Psoas muscle (tissue), 8 donors: Measurements from ENCODE around the gene GNG12. TPM values are rescaled to one million over a fixed set of nuclear protein-coding genes. Genes with fewer than 3 reads are reported as not detected.

Experiments used
- ATAC-seq, 4 donors: fragments of 200-7000 bp; cut with Tn5 transposase; one replicate each; pipeline ENCODE4 v1.9.1; 2020; ENCODE audit warnings: moderate library complexity in 3 of 4, mild to moderate bottlenecking in 2 of 4
- DNase-seq, 2 donors: peaks; one replicate each; pipeline ENCODE4 v3.0.0-alpha.2; 2020
- H3K27ac ChIP-seq: fragments of 200-600 bp; one replicate; pipeline ENCODE4 v1.8.0; 2022
- H3K27me3 ChIP-seq, 3 donors: fragments of 200-600 bp in 1 of 3; one replicate each; pipeline versions ENCODE4 v1.6.1 to v1.8.0; 2013 to 2022; ENCODE audit warnings: low read length in 2 of 3, mild to moderate bottlenecking in 2 of 3, moderate library complexity in 1 of 3; ENCODE audit not compliant: insufficient read depth in 3 of 3
- H3K36me3 ChIP-seq, 2 donors: fragments of 200-600 bp in 1 of 2; one replicate each; pipeline versions ENCODE4 v1.6.1 to v1.8.0; 2013 to 2022; ENCODE audit warnings: low read depth in 1 of 2, mild to moderate bottlenecking in 1 of 2, moderate library complexity in 1 of 2; ENCODE audit not compliant: insufficient read depth in 1 of 2
- H3K4me1 ChIP-seq: fragments of 200-600 bp; one replicate; pipeline ENCODE4 v1.8.0; 2022
- H3K4me3 ChIP-seq: fragments of 200-600 bp; one replicate; pipeline ENCODE4 v1.8.0; 2022; ENCODE audit warnings: mild to moderate bottlenecking
- H3K9me3 ChIP-seq: fragments of 200-600 bp; one replicate; pipeline ENCODE4 v1.8.0; 2022
- CTCF ChIP-seq: fragments of 200-600 bp; IDR thresholded peaks from one replicate; pipeline ENCODE4 v1.8.0; 2022; ENCODE audit warnings: antibody characterized with exemption
- WGBS, 3 donors: extraction: QIAGEN DNeasy Blood & Tissue Kit; methylation state at CpG; one replicate each; pipeline versions ENCODE4 v1.1.6 to v1.1.7; 2013; 5-methylcytosine and 5-hydroxymethylcytosine counted together
- intact Hi-C, 2 donors: fragments of 100-400 bp; cut with DNase I; formaldehyde crosslinking; loops; one replicate each; pipeline versions ENCODE4 v1.11.0 to v1.14.2; 2022
- polyA plus RNA-seq, 3 donors: library from polyadenylated mRNA; stranded (reverse); fragments of 200-250 nt; gene quantifications; one replicate each; pipeline ENCODE4 v1.2.3, GENCODE V29; 2013
- total RNA-seq, 4 donors: library from RNA; stranded (reverse); fragmentation: NEBNext Ultra II Directional in 2 of 4; extraction: Animal tissue kit (Norgen Biotek cat#: 25700) in 2 of 4; gene quantifications; one replicate each; pipeline versions ENCODE4 v1.2.1 to v1.2.4, GENCODE V29; 2021 to 2023
- donor health status: healthy with polysubstance abuse.
- donor health status: DM: no; HTN: no; CAD: no; lungs with moderate emphysema.
- donor health status: Bipolar disorder and iron deficiency.
- donor health status: healthy.
- donor health status: DM: yes; HTN: yes; CAD: no.
- donor health status: DM: no; HTN: no; CAD: no.
- donor health status: DM: no; HTN: no; CAD: no.
- donor health status: DM: yes; HTN: yes; CAD: no.

GNG12 gene
- total and polyA plus RNA-seq, 7 donors = 8.9 to 25.1 (median 18.6) TPM

- WGBS, 3 donors = 12 to 23% (median 12%) methylated on average over 14 of the region's 14 CpGs
- H3K4me3 ChIP-seq = no peak overlapping the region
- intact Hi-C loops = loop anchor here (1.0 to 10.0 kb wide), 5 partner anchors 72 to 585 kb away; partner anchors contain the start of gene GNG12 (in 1 of the 2)
- TF ChIP-seq CTCF = peak; percentile 90
- H3K27me3 ChIP-seq = no peaks in the 10 kb centered on the region
- no peaks in the 10 kb centered on the region for H3K9me3 ChIP-seq
- peaks cover 21% of the 10 kb centered on the region for H3K4me1 ChIP-seq
- H3K36me3 ChIP-seq = no peaks in the 10 kb centered on the region
- peak; percentile 84 to 91 (median 86) for ATAC-seq
- DNase-seq = peak; percentile 41 to 62
- H3K27ac ChIP-seq = peak overlapping the region; percentile 66
Measured at GRCh38 chr1:67760030-67760821, 73.0 kb downstream of the GNG12 start.

- H3K9me3 ChIP-seq = no peaks in the 10 kb centered on the region
- H3K4me1 ChIP-seq = peaks cover 21% of the 10 kb centered on the region
- intact Hi-C loops = loop anchor here (1.0 to 10.0 kb wide), 6 partner anchors 72 to 585 kb away; partner anchors contain the start of genes GADD45A (in 2 of the 2) and GNG12 (in 1 of the 2)
- no peak for TF ChIP-seq CTCF
- H3K36me3 ChIP-seq = no peaks in the 10 kb centered on the region
- H3K27ac ChIP-seq = peak overlapping the region; percentile 66
- H3K27me3 ChIP-seq = no peaks in the 10 kb centered on the region
- ATAC-seq (peak; percentile 38 to 67 (median 64)), DNase-seq (no peak)
- no peak overlapping the region for H3K4me3 ChIP-seq
Measured at GRCh38 chr1:67759692-67760029, 73.6 kb downstream of the GNG12 start.

GRCh38 chr1:67759066-67759465 lies 74.2 kb downstream of the GNG12 start:
- no peak overlapping the region for H3K4me3 ChIP-seq
- no peaks in the 10 kb centered on the region for H3K36me3 ChIP-seq
- no peak for DNase-seq
- H3K27me3 ChIP-seq = no peaks in the 10 kb centered on the region
- TF ChIP-seq CTCF = no peak
- intact Hi-C loops = loop anchor here (5.0 kb wide), 1 partner anchor 72 kb away; the partner anchor contains the start of gene GADD45A (in 2 of the 2)
- H3K9me3 ChIP-seq = no peaks in the 10 kb centered on the region
- WGBS, 3 donors = 93 to 98% (median 96%) methylated on average over 3 of the region's 3 CpGs
- H3K4me1 ChIP-seq = peaks cover 22% of the 10 kb centered on the region
- H3K27ac ChIP-seq = no peak overlapping the region
- ATAC-seq = no peak

GRCh38 chr1:67755619-67756018 lies 77.6 kb downstream of the GNG12 start:
- Histone ChIP-seq H3K27me3 (no peaks in the 10 kb centered on the region), H3K9me3 (no peaks in the 10 kb centered on the region), H3K4me1 (peaks cover 28% of the 10 kb centered on the region), H3K27ac (no peak overlapping the region), H3K4me3 (no peak overlapping the region), H3K36me3 (no peaks in the 10 kb centered on the region)
- TF ChIP-seq CTCF = no peak
- WGBS, 3 donors = 24 to 31% (median 26%) methylated on average over 2 of the region's 2 CpGs
- DNase-seq = no peak
- intact Hi-C loops = loop anchor here (5.0 kb wide), 1 partner anchor 68 kb away; the partner anchor contains the start of gene GADD45A (in 2 of the 2)
- ATAC-seq = no peak
